B cell (primary cell): ENCODE results near the gene JSRP1. TPM values are rescaled to one million over a fixed set of nuclear protein-coding genes. Genes with fewer than 3 reads are reported as not detected.

ENCODE experiments used
- ATAC-seq: fragments of 200-7000 bp; cut with Tn5 transposase; one replicate; pipeline ENCODE4 v1.10.0; 2021; ENCODE audit warnings: low read depth, mild to moderate bottlenecking, moderate number of reproducible peaks, moderate library complexity
- CTCF ChIA-PET: fragments of 350-600 bp; sonication (Branson Sonifier 250); formaldehyde crosslinking; loops from one replicate; lab custom pipeline; 2021; ENCODE audit warnings: antibody characterized with exemption, inconsistent platforms; lab: Charles Lee
- POLR2A ChIA-PET: fragments of 350-600 bp; sonication (Branson Sonifier 250); formaldehyde crosslinking; loops from one replicate; lab custom pipeline; 2021; ENCODE audit warnings: antibody characterized with exemption; lab: Charles Lee
- DNase-seq: peaks from one replicate; pipeline ENCODE4 v3.0.0; 2013
- H2AFZ ChIP-seq: 2 replicates; pipeline ENCODE4 v1.6.1; 2012; ENCODE audit warnings: mild to moderate bottlenecking, low read depth, low read length; ENCODE audit not compliant: insufficient read depth, poor library complexity, severe bottlenecking
- H3K27ac ChIP-seq, 2 donors: 1 replicate in 1 of 2; 2 replicates in 1 of 2; pipeline ENCODE4 v1.5.1; 2012 to 2013; ENCODE audit warnings: low read length in 2 of 2, mild to moderate bottlenecking in 2 of 2, moderate library complexity in 1 of 2
- H3K27me3 ChIP-seq, 4 experiments: fragments of 200-600 bp in 1 of 4; sonication (generic) in 1 of 4; replicated peaks in 1 of 4; 1 replicate in 2 of 4; 2 replicates in 2 of 4; pipeline versions ENCODE4 v1.6.1 to v1.7.0; 2013 to 2016; ENCODE audit warnings: low read length in 3 of 4, mild to moderate bottlenecking in 2 of 4, mixed read lengths in 1 of 4, moderate library complexity in 1 of 4; ENCODE audit not compliant: insufficient read depth in 4 of 4, control insufficient read depth in 3 of 4; ENCODE audit errors: control extremely low read depth in 1 of 4
- H3K36me3 ChIP-seq, 2 experiments: replicated peaks in 1 of 2; 1 replicate in 1 of 2; 2 replicates in 1 of 2; pipeline versions ENCODE4 v1.6.1 to v1.7.1; 2013; ENCODE audit warnings: low read length in 1 of 2; ENCODE audit not compliant: insufficient read depth in 2 of 2, control insufficient read depth in 1 of 2; ENCODE audit errors: control extremely low read depth in 1 of 2, extremely low read depth in 1 of 2
- H3K4me1 ChIP-seq, 2 donors: fragments of 200-600 bp in 1 of 2; sonication (generic) in 1 of 2; 1 replicate in 1 of 2; 2 replicates in 1 of 2; pipeline versions ENCODE4 v1.5.1 to v1.6.1; 2013 to 2017; ENCODE audit warnings: low read length in 2 of 2; ENCODE audit not compliant: control insufficient read depth in 2 of 2, insufficient read depth in 2 of 2
- H3K4me2 ChIP-seq: replicated peaks from 2 replicates; pipeline ENCODE3; 2012; ENCODE audit warnings: mild to moderate bottlenecking, low read depth, low read length; ENCODE audit not compliant: poor library complexity, severe bottlenecking
- H3K4me3 ChIP-seq, 5 experiments: fragments of 200-600 bp in 1 of 5; sonication (generic) in 1 of 5; 1 replicate in 3 of 5; 2 replicates in 2 of 5; pipeline versions ENCODE4 v1.5.1 to v1.7.0; 2011 to 2016; ENCODE audit warnings: low read length in 4 of 5, mild to moderate bottlenecking in 4 of 5, low read depth in 2 of 5, control low read depth in 1 of 5, moderate library complexity in 1 of 5; ENCODE audit not compliant: insufficient read depth in 1 of 5; ENCODE audit errors: control extremely low read depth in 1 of 5, extremely low read depth in 1 of 5
- H3K79me2 ChIP-seq: fragments of 200-600 bp; sonication (generic); one replicate; pipeline ENCODE4 v1.6.0; 2016; ENCODE audit warnings: low read length; ENCODE audit not compliant: control insufficient read depth, insufficient read depth
- H3K9ac ChIP-seq: fragments of 200-600 bp; sonication (generic); 2 replicates; pipeline ENCODE4 v1.6.1; 2017; ENCODE audit warnings: mild to moderate bottlenecking, low read length, moderate library complexity
- H3K9me3 ChIP-seq, 3 donors: one replicate each; pipeline versions ENCODE4 v1.6.1 to v1.7.1; 2013; ENCODE audit warnings: low read length in 2 of 3; ENCODE audit not compliant: control insufficient read depth in 2 of 3, insufficient read depth in 1 of 3; ENCODE audit errors: control extremely low read depth in 1 of 3
- H4K20me1 ChIP-seq: 2 replicates; pipeline ENCODE4 v1.6.0; 2012; ENCODE audit warnings: mild to moderate bottlenecking, low read length; ENCODE audit not compliant: insufficient read depth, control insufficient read depth, poor library complexity, severe bottlenecking
- H3K27ac Mint-ChIP-seq: one replicate; pipeline ENCODE4 v1.8.0; 2021; ENCODE audit warnings: mixed read lengths
- H3K27me3 Mint-ChIP-seq: one replicate; pipeline ENCODE4 v1.8.0; 2021; ENCODE audit warnings: mixed read lengths
- H3K4me1 Mint-ChIP-seq: one replicate; pipeline ENCODE4 v1.8.0; 2021; ENCODE audit warnings: mixed read lengths
- H3K4me3 Mint-ChIP-seq: one replicate; pipeline ENCODE4 v1.8.0; 2021; ENCODE audit warnings: mixed read lengths
- H3K9me3 Mint-ChIP-seq: one replicate; pipeline ENCODE4 v1.8.0; 2022; ENCODE audit warnings: mixed read lengths; ENCODE audit not compliant: insufficient read depth
- EZH2 ChIP-seq: IDR thresholded peaks from 2 replicates; pipeline ENCODE4 v1.6.1; 2012; ENCODE audit warnings: borderline replicate concordance, low read depth, mild to moderate bottlenecking, moderate library complexity, low read length; ENCODE audit not compliant: insufficient read depth, poor library complexity, severe bottlenecking
- WGBS: methylation state at CpG from one replicate; pipeline ENCODE4 v1.1.5; 2013; ENCODE audit warnings: missing lambda C conversion rate; ENCODE audit not compliant: insufficient coverage; 5-methylcytosine and 5-hydroxymethylcytosine counted together
- intact Hi-C: fragments of 100-400 bp; cut with micrococcal nuclease; formaldehyde crosslinking; loops from one replicate; pipeline ENCODE4 v1.10.0; 2022
- polyA plus RNA-seq: library from polyadenylated mRNA; depleted of rRNA; stranded (reverse); fragments of >200 nt; gene quantifications from 2 replicates; pipeline ENCODE4 v1.2.3, GENCODE V29; 2012
- total RNA-seq, 2 donors: library from RNA; stranded (reverse); fragments of 120-200 nt in 1 of 2; gene quantifications; 1 replicate in 1 of 2; 2 replicates in 1 of 2; pipeline versions ENCODE4 v1.2.3 to v1.2.4, GENCODE V29; 2013 to 2022
- TF ChIP-seq, protein P1 (sequence below): fragments of 200-600 bp; IDR thresholded peaks from one replicate; pipeline ENCODE4 v1.8.0; 2022; ENCODE audit warnings: antibody characterized with exemption, mild to moderate bottlenecking

JSRP1 gene
- total and polyA plus RNA-seq, 2 donors (not counting 1 experiment from before 2014, with no cell fraction given), result 2.1 to 3.0 TPM

DNA sequence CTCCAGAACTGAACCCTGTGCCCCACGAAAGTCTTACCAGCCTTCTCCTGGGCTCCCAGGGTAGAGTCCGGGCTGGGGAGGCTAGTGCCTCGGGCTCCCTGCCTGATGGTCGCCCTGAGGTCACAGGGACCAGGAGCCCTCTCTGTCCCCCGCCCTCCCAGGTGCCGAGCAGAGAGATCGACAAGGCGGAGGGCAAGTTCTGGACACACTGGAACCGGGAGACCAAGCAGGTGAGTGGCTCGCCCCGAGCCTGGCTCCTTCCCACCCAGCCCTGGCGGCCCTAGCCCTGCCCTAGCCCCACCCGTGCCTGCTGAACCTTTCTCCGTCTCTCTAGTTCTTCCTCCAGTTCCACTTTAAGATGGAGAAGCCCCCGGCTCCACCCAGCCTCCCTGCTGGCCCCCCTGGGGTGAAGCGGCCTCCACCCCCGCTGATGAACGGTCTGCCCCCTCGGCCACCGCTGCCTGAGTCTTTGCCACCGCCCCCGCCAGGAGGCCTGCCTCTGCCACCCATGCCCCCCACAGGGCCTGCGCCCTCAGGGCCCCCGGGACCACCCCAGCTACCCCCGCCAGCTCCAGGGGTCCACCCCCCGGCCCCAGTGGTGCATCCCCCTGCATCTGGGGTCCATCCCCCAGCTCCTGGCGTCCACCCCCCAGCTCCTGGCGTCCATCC is 8.7 kb downstream of the JSRP1 start:
- intact Hi-C loops, result no loop called here
- WGBS, result 97% methylated on average over 19 of the region's 28 CpGs
- H3K4me3 Mint-ChIP-seq, result no peak overlapping the region
- H3K27me3 Mint-ChIP-seq, result no peaks in the 10 kb centered on the region
- no peak for ATAC-seq
- H3K4me3 ChIP-seq, result no peak overlapping the region
- H3K4me2 ChIP-seq, result no peak overlapping the region
- DNase-seq, result no peak
- no peak overlapping the region for H2AFZ ChIP-seq
- H3K9ac ChIP-seq, result no peak overlapping the region
- peaks cover 41% of the 10 kb centered on the region for H3K79me2 ChIP-seq
- H4K20me1 ChIP-seq, result peaks cover 89% of the 10 kb centered on the region
- H3K9me3 Mint-ChIP-seq, result no peaks in the 10 kb centered on the region
- peaks cover 0 to 60% of the 10 kb centered on the region in 2 experiments for H3K36me3 ChIP-seq
- H3K4me1 Mint-ChIP-seq, result peaks cover 11% of the 10 kb centered on the region
- H3K4me1 ChIP-seq, result peaks cover 20 to 21% of the 10 kb centered on the region in 2 donors
- POLR2A ChIA-PET, result no interaction called here
- CTCF ChIA-PET, result no interaction called here
- H3K27ac Mint-ChIP-seq, result no peak overlapping the region
- no peak overlapping the region for H3K27ac ChIP-seq
- peaks cover 0 to 32% (median 11%) of the 10 kb centered on the region in 4 experiments for H3K27me3 ChIP-seq
- no peak for TF ChIP-seq EZH2
- TF ChIP-seq, protein P1, sequence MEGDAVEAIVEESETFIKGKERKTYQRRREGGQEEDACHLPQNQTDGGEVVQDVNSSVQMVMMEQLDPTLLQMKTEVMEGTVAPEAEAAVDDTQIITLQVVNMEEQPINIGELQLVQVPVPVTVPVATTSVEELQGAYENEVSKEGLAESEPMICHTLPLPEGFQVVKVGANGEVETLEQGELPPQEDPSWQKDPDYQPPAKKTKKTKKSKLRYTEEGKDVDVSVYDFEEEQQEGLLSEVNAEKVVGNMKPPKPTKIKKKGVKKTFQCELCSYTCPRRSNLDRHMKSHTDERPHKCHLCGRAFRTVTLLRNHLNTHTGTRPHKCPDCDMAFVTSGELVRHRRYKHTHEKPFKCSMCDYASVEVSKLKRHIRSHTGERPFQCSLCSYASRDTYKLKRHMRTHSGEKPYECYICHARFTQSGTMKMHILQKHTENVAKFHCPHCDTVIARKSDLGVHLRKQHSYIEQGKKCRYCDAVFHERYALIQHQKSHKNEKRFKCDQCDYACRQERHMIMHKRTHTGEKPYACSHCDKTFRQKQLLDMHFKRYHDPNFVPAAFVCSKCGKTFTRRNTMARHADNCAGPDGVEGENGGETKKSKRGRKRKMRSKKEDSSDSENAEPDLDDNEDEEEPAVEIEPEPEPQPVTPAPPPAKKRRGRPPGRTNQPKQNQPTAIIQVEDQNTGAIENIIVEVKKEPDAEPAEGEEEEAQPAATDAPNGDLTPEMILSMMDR, result no peak
- H3K9me3 ChIP-seq, result peaks cover 0 to 11% (median 0%) of the 10 kb centered on the region in 3 donors

DNA sequence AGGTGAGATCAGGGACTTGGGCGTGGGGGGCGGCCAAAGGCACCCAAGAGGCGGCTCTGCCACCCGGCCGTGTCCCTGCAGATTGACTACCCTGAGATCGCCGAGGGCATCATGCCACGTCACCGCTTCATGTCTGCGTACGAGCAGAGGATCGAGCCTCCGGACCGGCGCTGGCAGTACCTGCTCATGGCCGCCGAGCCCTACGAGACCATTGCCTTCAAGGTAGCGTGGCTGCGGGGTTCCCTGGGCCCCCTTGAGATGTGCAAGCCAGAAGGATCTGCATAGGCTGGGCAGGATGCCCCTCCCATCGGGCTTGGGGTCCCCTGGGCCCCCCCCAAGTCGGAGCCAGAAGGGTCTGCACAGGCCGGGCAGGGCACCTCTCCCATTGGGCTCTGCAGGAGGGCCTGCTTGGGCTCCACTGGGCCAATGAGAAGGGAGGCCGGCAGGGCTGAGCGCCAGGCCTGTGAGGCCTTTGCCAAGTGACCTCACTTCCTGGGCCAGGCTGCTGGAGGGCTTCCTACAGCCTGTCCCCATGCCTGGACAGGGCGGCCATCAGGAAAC is 9.3 kb downstream of the JSRP1 start:
- peaks cover 48% of the 10 kb centered on the region for H3K79me2 ChIP-seq
- no peak for ATAC-seq
- H3K4me2 ChIP-seq, result no peak overlapping the region
- intact Hi-C loops, result no loop called here
- peaks cover 93% of the 10 kb centered on the region for H4K20me1 ChIP-seq
- H3K4me3 ChIP-seq, result no peak overlapping the region
- Mint-ChIP-seq H3K9me3 (no peaks in the 10 kb centered on the region), H3K27me3 (no peaks in the 10 kb centered on the region), H3K27ac (no peak overlapping the region), H3K4me3 (no peak overlapping the region), H3K4me1 (peaks cover 12% of the 10 kb centered on the region)
- no peak overlapping the region for H3K27ac ChIP-seq
- WGBS, result 93% methylated on average over 26 of the region's 26 CpGs
- peaks cover 0 to 7% (median 0%) of the 10 kb centered on the region in 3 donors for H3K9me3 ChIP-seq
- CTCF ChIA-PET, result no interaction called here
- DNase-seq, result no peak
- POLR2A ChIA-PET, result no interaction called here
- peaks cover 14 to 16% of the 10 kb centered on the region in 2 donors for H3K4me1 ChIP-seq
- H3K27me3 ChIP-seq, result peaks cover 0 to 25% (median 8%) of the 10 kb centered on the region in 4 experiments
- TF ChIP-seq, protein P1, result no peak
- peaks cover 0 to 64% of the 10 kb centered on the region in 2 experiments for H3K36me3 ChIP-seq
- no peak overlapping the region for H3K9ac ChIP-seq
- H2AFZ ChIP-seq, result no peak overlapping the region
